Measurements from ENCODE around the gene UBE2F. TPM values are rescaled to one million over a fixed set of nuclear protein-coding genes. Genes with fewer than 3 reads are reported as not detected.
"Not testable (repeated sequence)": the region's sequence is repeated elsewhere in the genome, so short reads cannot be mapped to it uniquely, and the experiment has no call there.

UBE2F gene
- total and polyA plus RNA-seq, 7 experiments from 2014 or later = 42.5 to 114 (median 52.7) TPM

DNA sequence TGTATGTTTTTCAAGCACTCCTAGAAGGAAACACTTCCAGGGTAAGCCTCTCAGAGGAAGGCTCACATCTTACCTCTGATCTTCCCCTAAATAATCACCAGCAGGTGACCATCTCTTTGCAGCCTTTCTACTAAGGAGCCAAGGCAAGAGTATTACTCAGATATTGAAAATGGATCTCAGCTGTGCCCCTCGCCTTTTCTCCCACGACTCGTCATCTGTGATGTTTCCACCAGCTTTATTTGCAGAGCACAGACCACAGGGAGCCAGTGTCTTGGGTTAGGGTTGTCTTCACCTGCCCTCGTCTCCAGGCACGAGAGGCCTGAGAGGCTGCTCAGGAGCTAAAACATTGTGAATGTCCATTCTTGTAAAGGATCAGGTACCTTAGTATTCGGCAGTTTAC, 77.0 kb downstream of the UBE2F start:
- Mint-ChIP-seq H3K27ac (peak overlapping the region in 1 of 9 donors; percentile 54), H3K9me3 (peaks cover 0 to 27% (median 12%) of the 10 kb centered on the region in 11 donors), H3K36me3 (peaks cover 14 to 77% (median 49%) of the 10 kb centered on the region in 5 donors), H3K27me3 (peaks cover 0 to 3% (median 0%) of the 10 kb centered on the region in 5 donors), H3K4me3 (no peak overlapping the region), H3K4me1 (peaks cover 0 to 13% (median 0%) of the 10 kb centered on the region in 7 donors)
- Histone ChIP-seq H3K4me1 (ENCODE audit: control insufficient read depth in 2 of 2, insufficient read depth in 2 of 2, low read length in 2 of 2) (no peaks in the 10 kb centered on the region), H3K9me3 (ENCODE audit: control insufficient read depth in 2 of 3, low read length in 3 of 3) (peaks cover 0 to 10% (median 0%) of the 10 kb centered on the region in 3 experiments), H3K27me3 (ENCODE audit: control insufficient read depth in 2 of 2, insufficient read depth in 2 of 2, low read length in 2 of 2) (no peaks in the 10 kb centered on the region), H3K36me3 (ENCODE audit: control insufficient read depth in 2 of 3, insufficient read depth in 3 of 3, low read length in 3 of 3) (peaks cover 0 to 62% (median 0%) of the 10 kb centered on the region in 3 experiments), H3K4me3 (ENCODE audit: low read length) (no peak overlapping the region), H3K27ac (ENCODE audit: low read depth, low read length) (no peak overlapping the region)
- DNase-seq (no peak), ATAC-seq (no peak)
- ChIA-PET POLR2A (no interaction called here), CTCF (no interaction called here)
- intact Hi-C loops (cut with micrococcal nuclease) = no loop called here

GRCh38 chr2:238045575-238045974, 78.8 kb downstream of the UBE2F start:
- Histone ChIP-seq H3K27ac (ENCODE audit: low read depth, low read length) (no peak overlapping the region), H3K4me3 (ENCODE audit: low read length) (no peak overlapping the region), H3K4me1 (ENCODE audit: control insufficient read depth in 2 of 2, insufficient read depth in 2 of 2, low read length in 2 of 2) (no peaks in the 10 kb centered on the region), H3K9me3 (ENCODE audit: control insufficient read depth in 2 of 3, low read length in 3 of 3) (peaks cover 0 to 10% (median 0%) of the 10 kb centered on the region in 3 experiments), H3K36me3 (ENCODE audit: control insufficient read depth in 2 of 3, insufficient read depth in 3 of 3, low read length in 3 of 3) (peaks cover 0 to 46% (median 0%) of the 10 kb centered on the region in 3 experiments), H3K27me3 (ENCODE audit: control insufficient read depth in 2 of 2, insufficient read depth in 2 of 2, low read length in 2 of 2) (no peaks in the 10 kb centered on the region)
- DNase-seq (no peak), ATAC-seq (no peak)
- peaks cover 0 to 37% (median 12%) of the 10 kb centered on the region in 11 donors for H3K9me3 Mint-ChIP-seq
- intact Hi-C loops (cut with micrococcal nuclease) = no loop called here
- POLR2A ChIA-PET = interaction anchor here (1.0 kb wide), 1 partner anchor 243 kb away, joined by 3 read pairs; the partner anchor contains the start of gene PER2
- no peak overlapping the region for H3K4me3 Mint-ChIP-seq
- peak overlapping the region in 1 of 9 donors; percentile 15 for H3K27ac Mint-ChIP-seq
- peaks cover 0 to 11% (median 0%) of the 10 kb centered on the region in 7 donors for H3K4me1 Mint-ChIP-seq
- peaks cover 14 to 67% (median 49%) of the 10 kb centered on the region in 5 donors for H3K36me3 Mint-ChIP-seq
- CTCF ChIA-PET = no interaction called here
- peaks cover 0 to 3% (median 0%) of the 10 kb centered on the region in 5 donors for H3K27me3 Mint-ChIP-seq

GRCh38 chr2:238046725-238047270, 80.0 kb downstream of the UBE2F start:
- POLR2A ChIA-PET = interaction anchor here (0.8 kb wide), 1 partner anchor 66 kb away, joined by 3 read pairs; no protein-coding TSS in a partner anchor
- peaks cover 0 to 3% (median 0%) of the 10 kb centered on the region in 5 donors for H3K27me3 Mint-ChIP-seq
- DNase-seq (no peak), ATAC-seq (no peak)
- CTCF ChIA-PET = interaction anchor here (0.9 kb wide), 1 partner anchor 48 kb away, joined by 3 read pairs; no protein-coding TSS in a partner anchor
- H3K27ac ChIP-seq (ENCODE audit: low read depth, low read length) = no peak overlapping the region
- peaks cover 0 to 35% (median 0%) of the 10 kb centered on the region in 3 experiments for H3K36me3 ChIP-seq (ENCODE audit: control insufficient read depth in 2 of 3, insufficient read depth in 3 of 3, low read length in 3 of 3)
- H3K36me3 Mint-ChIP-seq = peaks cover 9 to 59% (median 40%) of the 10 kb centered on the region in 5 donors
- peaks cover 0 to 10% (median 0%) of the 10 kb centered on the region in 3 experiments for H3K9me3 ChIP-seq (ENCODE audit: control insufficient read depth in 2 of 3, low read length in 3 of 3)
- H3K27me3 ChIP-seq (ENCODE audit: control insufficient read depth in 2 of 2, insufficient read depth in 2 of 2, low read length in 2 of 2) = no peaks in the 10 kb centered on the region
- H3K4me3 Mint-ChIP-seq = no peak overlapping the region
- peak overlapping the region in 1 of 9 donors; percentile 41 for H3K27ac Mint-ChIP-seq
- H3K4me3 ChIP-seq (ENCODE audit: low read length) = no peak overlapping the region
- H3K4me1 Mint-ChIP-seq = peaks cover 0 to 7% (median 0%) of the 10 kb centered on the region in 7 donors
- intact Hi-C loops (cut with micrococcal nuclease) = no loop called here
- peaks cover 0 to 47% (median 12%) of the 10 kb centered on the region in 11 donors for H3K9me3 Mint-ChIP-seq
- H3K4me1 ChIP-seq (ENCODE audit: control insufficient read depth in 2 of 2, insufficient read depth in 2 of 2, low read length in 2 of 2) = no peaks in the 10 kb centered on the region

DNA sequence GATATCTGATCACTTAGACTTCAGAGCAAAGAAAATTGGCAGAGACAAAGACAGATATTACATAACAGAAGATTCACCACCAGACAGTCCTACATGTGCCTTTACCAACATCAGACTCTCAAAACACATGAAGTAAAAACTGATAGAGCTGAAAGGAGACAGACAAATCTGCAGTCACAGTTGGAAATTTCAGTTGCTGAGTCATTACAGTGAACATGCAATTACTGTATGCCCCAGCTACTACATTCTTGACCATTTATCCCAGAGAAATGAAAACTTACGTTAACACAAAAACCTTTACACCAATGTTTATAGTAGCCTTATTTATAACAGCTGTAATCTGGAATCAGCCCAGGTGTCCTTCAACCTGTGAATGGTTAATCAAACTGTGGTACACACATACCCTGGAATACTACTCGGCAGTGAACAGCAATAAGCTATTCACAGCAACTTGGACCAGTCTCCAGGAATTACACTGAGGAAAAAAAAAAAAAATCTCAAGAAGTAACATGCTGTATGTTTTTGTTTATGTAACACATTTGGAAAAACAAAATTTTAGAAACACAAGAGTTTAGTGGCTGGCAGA, 86.5 kb downstream of the UBE2F start:
- peaks cover 13 to 31% (median 23%) of the 10 kb centered on the region in 5 donors for H3K27me3 Mint-ChIP-seq
- peaks cover 0 to 27% (median 5%) of the 10 kb centered on the region in 11 donors for H3K9me3 Mint-ChIP-seq
- Histone ChIP-seq H3K4me1 (ENCODE audit: control insufficient read depth in 2 of 2, insufficient read depth in 2 of 2, low read length in 2 of 2) (no peaks in the 10 kb centered on the region), H3K4me3 (ENCODE audit: low read length) (no peak overlapping the region), H3K27me3 (ENCODE audit: control insufficient read depth in 2 of 2, insufficient read depth in 2 of 2, low read length in 2 of 2) (peaks cover 0 to 3% of the 10 kb centered on the region in 2 donors), H3K36me3 (ENCODE audit: control insufficient read depth in 2 of 3, insufficient read depth in 3 of 3, low read length in 3 of 3) (no peaks in the 10 kb centered on the region), H3K9me3 (ENCODE audit: control insufficient read depth in 2 of 3, low read length in 3 of 3) (peaks cover 0 to 5% (median 0%) of the 10 kb centered on the region in 3 experiments), H3K27ac (ENCODE audit: low read depth, low read length) (no peak overlapping the region)
- peaks cover 0 to 7% (median 3%) of the 10 kb centered on the region in 5 donors for H3K36me3 Mint-ChIP-seq
- no peak overlapping the region for H3K4me3 Mint-ChIP-seq
- ChIA-PET CTCF (interaction anchor here (0.9 kb wide), 1 partner anchor 379 kb away, joined by 3 read pairs; no protein-coding TSS in a partner anchor), POLR2A (interaction anchor here (0.8 kb wide), 1 partner anchor 117 kb away, joined by 5 read pairs; no protein-coding TSS in a partner anchor)
- ATAC-seq (no peak), DNase-seq (no peak)
- intact Hi-C loops (cut with micrococcal nuclease) = no loop called here
- peaks cover 3 to 9% (median 6%) of the 10 kb centered on the region in 7 donors for H3K4me1 Mint-ChIP-seq
- no peak overlapping the region for H3K27ac Mint-ChIP-seq

GRCh38 chr2:238055841-238056240, 89.0 kb downstream of the UBE2F start:
- Histone ChIP-seq H3K27ac (ENCODE audit: low read depth, low read length) (no peak overlapping the region), H3K4me3 (ENCODE audit: low read length) (no peak overlapping the region), H3K27me3 (ENCODE audit: control insufficient read depth in 2 of 2, insufficient read depth in 2 of 2, low read length in 2 of 2) (peaks cover 0 to 3% of the 10 kb centered on the region in 2 donors), H3K9me3 (ENCODE audit: control insufficient read depth in 2 of 3, low read length in 3 of 3) (no peaks in the 10 kb centered on the region), H3K4me1 (ENCODE audit: control insufficient read depth in 2 of 2, insufficient read depth in 2 of 2, low read length in 2 of 2) (peaks cover 0 to 8% of the 10 kb centered on the region in 2 donors), H3K36me3 (ENCODE audit: control insufficient read depth in 2 of 3, insufficient read depth in 3 of 3, low read length in 3 of 3) (no peaks in the 10 kb centered on the region)
- H3K36me3 Mint-ChIP-seq = peaks cover 0 to 15% (median 3%) of the 10 kb centered on the region in 5 donors
- DNase-seq (no peak), ATAC-seq (no peak)
- peak overlapping the region in 1 of 9 donors; percentile 68 for H3K27ac Mint-ChIP-seq
- peak overlapping the region in 1 of 10 donors; percentile 27 for H3K4me3 Mint-ChIP-seq
- peaks cover 0 to 9% (median 3%) of the 10 kb centered on the region in 11 donors for H3K9me3 Mint-ChIP-seq
- ChIA-PET POLR2A (interaction anchor here (0.8 kb wide), 1 partner anchor 9 kb away, joined by 5 read pairs; no protein-coding TSS in a partner anchor), CTCF (no interaction called here)
- intact Hi-C loops (cut with micrococcal nuclease) = no loop called here
- peaks cover 13 to 31% (median 23%) of the 10 kb centered on the region in 5 donors for H3K27me3 Mint-ChIP-seq
- H3K4me1 Mint-ChIP-seq = peaks cover 14 to 28% (median 25%) of the 10 kb centered on the region in 7 donors

GRCh38 chr2:238057696-238058575, 91.1 kb downstream of the UBE2F start:
- H3K27ac ChIP-seq (ENCODE audit: low read depth, low read length); DNase-seq; H3K36me3 ChIP-seq (ENCODE audit: control insufficient read depth in 2 of 3, insufficient read depth in 3 of 3, low read length in 3 of 3); ATAC-seq; intact Hi-C loops (cut with micrococcal nuclease); CTCF ChIA-PET; H3K9me3 Mint-ChIP-seq; H3K9me3 ChIP-seq (ENCODE audit: control insufficient read depth in 2 of 3, low read length in 3 of 3); H3K27ac Mint-ChIP-seq; POLR2A ChIA-PET; H3K4me3 ChIP-seq (ENCODE audit: low read length); H3K27me3 ChIP-seq (ENCODE audit: control insufficient read depth in 2 of 2, insufficient read depth in 2 of 2, low read length in 2 of 2): not testable (repeated sequence)
- H3K4me3 Mint-ChIP-seq = peak overlapping the region in 4 of 10 donors; percentile 17 to 88 (median 50)
- H3K4me1 Mint-ChIP-seq = peaks cover 24 to 44% (median 35%) of the 10 kb centered on the region in 7 donors
- H3K27me3 Mint-ChIP-seq = peaks cover 10 to 29% (median 20%) of the 10 kb centered on the region in 5 donors
- H3K4me1 ChIP-seq (ENCODE audit: control insufficient read depth in 2 of 2, insufficient read depth in 2 of 2, low read length in 2 of 2) = peaks cover 5 to 12% of the 10 kb centered on the region in 2 donors
- peaks cover 0 to 16% (median 3%) of the 10 kb centered on the region in 5 donors for H3K36me3 Mint-ChIP-seq

Data from naive thymus-derived CD4-positive, alpha-beta T cell (primary cell).